Heart right ventricle (tissue), 16 donors: ENCODE measurements around the gene SF1. TPM values are rescaled to one million over a fixed set of nuclear protein-coding genes. Genes with fewer than 3 reads are reported as not detected.
A peak's percentile ranks its signal among the peaks of the same experiment; 100 is the strongest.

Experiments
- ATAC-seq, 8 donors: fragments of 200-7000 bp; cut with Tn5 transposase; one replicate each; pipeline ENCODE4 v1.9.1; 2020; ENCODE audit warnings: mild to moderate bottlenecking in 8 of 8, moderate library complexity in 8 of 8, moderate number of reproducible peaks in 1 of 8
- DNase-seq, 2 donors: peaks; one replicate each; pipeline ENCODE4 v3.0.0-alpha.2; 2020
- H3K27ac ChIP-seq, 10 donors: fragments of 200-600 bp; sonication (generic) in 2 of 10; one replicate each; pipeline versions ENCODE4 v1.5.0 to v1.8.0; 2020 to 2022; ENCODE audit warnings: mild to moderate bottlenecking in 3 of 10
- H3K27me3 ChIP-seq, 7 donors: fragments of 200-600 bp; one replicate each; pipeline ENCODE4 v1.8.0; 2021 to 2022; ENCODE audit warnings: mild to moderate bottlenecking in 2 of 7
- H3K36me3 ChIP-seq, 9 donors: fragments of 200-600 bp; sonication (generic) in 1 of 9; one replicate each; pipeline versions ENCODE4 v1.5.0 to v1.8.0; 2020 to 2022; ENCODE audit warnings: mild to moderate bottlenecking in 2 of 9
- H3K4me1 ChIP-seq, 9 donors: fragments of 200-600 bp; sonication (generic) in 1 of 9; one replicate each; pipeline versions ENCODE4 v1.5.0 to v1.8.0; 2020 to 2022; ENCODE audit warnings: mild to moderate bottlenecking in 4 of 9
- H3K4me3 ChIP-seq, 10 donors: fragments of 200-600 bp; sonication (generic) in 2 of 10; one replicate each; pipeline versions ENCODE4 v1.5.0 to v1.8.0; 2020 to 2022; ENCODE audit warnings: mild to moderate bottlenecking in 7 of 10, moderate library complexity in 2 of 10
- H3K9me3 ChIP-seq, 11 donors: fragments of 200-600 bp in 10 of 11; sonication (generic) in 2 of 11; one replicate each; pipeline versions ENCODE4 v1.5.0 to v1.8.0; 2013 to 2022; ENCODE audit warnings: mild to moderate bottlenecking in 2 of 11, control low read depth in 1 of 11, moderate library complexity in 1 of 11
- WGBS, 2 donors: extraction: QIAGEN DNeasy Blood & Tissue Kit; methylation state at CpG; one replicate each; pipeline ENCODE4 v1.1.7; 2013; ENCODE audit warnings: inconsistent platforms in 1 of 2; 5-methylcytosine and 5-hydroxymethylcytosine counted together
- intact Hi-C, 10 donors: fragments of 100-400 bp; cut with DNase I; formaldehyde crosslinking; loops; one replicate each; pipeline versions ENCODE4 v1.11.1 to v1.14.2; 2022
- polyA plus RNA-seq, 2 donors: library from polyadenylated mRNA; stranded (reverse); fragments of 200-250 nt; gene quantifications; one replicate each; pipeline ENCODE4 v1.2.3, GENCODE V29; 2013
- total RNA-seq, 10 donors: library from RNA; stranded (reverse); fragmentation: NEBNext Ultra II Directional in 3 of 10; extraction: Animal tissue kit (Norgen Biotek cat#: 25700) in 3 of 10; gene quantifications; one replicate each; pipeline versions ENCODE4 v1.2.1 to v1.2.4, GENCODE V29; 2021 to 2023
- TF ChIP-seq, protein P1 (sequence below), 9 donors: fragments of 200-600 bp; sonication (generic) in 2 of 9; IDR thresholded peaks; one replicate each; pipeline versions ENCODE4 v1.5.0 to v1.8.0; 2021 to 2022; ENCODE audit warnings: antibody characterized with exemption in 9 of 9, mild to moderate bottlenecking in 5 of 9, moderate library complexity in 1 of 9
- donor health status: Arrhythmogenic right ventricular cardiomyopathy.
- donor health status: ischemic (EF 13 %, LVEDD 7.1; RV severe dilation, severe dysfunction).
- donor health status: healthy with polysubstance abuse.
- donor health status: DM: no; HTN: yes; CAD: no.
- donor health status: DM: no; HTN: no; CAD: no.
- donor health status: ischemic (EF 25% LVEDD 6.9; RV normal size, moderate dysfunction).
- donor health status: ischemic (EF 25% LVEDD 5.7; RV mildly dilated, moderate dysfunction).
- donor health status: healthy.
- donor health status: DM: yes; HTN: yes; CAD: no.
- donor health status: Ischemic cardiomyopathy.
- donor health status: ischemic (EF 35%, LVEDD 5.7; RV mildly dilated, moderate dysfunction).
- donor health status: nonischemic (EF 11% LVEDD 7.7; RV severe dilation, severe dysfunction).
- donor health status: DM: yes; HTN: yes; CAD: no.
- donor health status: PGD.
- donor health status: ischemic (EF 29% LVEDD 5.4; RV normal size, mild dysfunction).
- donor health status: nonischemic (EF 23%, LVEDD 6.1; RV moderate dilation, normal function).

SF1 gene
- total and polyA plus RNA-seq, 12 donors = 45.6 to 201 (median 160) TPM

DNA sequence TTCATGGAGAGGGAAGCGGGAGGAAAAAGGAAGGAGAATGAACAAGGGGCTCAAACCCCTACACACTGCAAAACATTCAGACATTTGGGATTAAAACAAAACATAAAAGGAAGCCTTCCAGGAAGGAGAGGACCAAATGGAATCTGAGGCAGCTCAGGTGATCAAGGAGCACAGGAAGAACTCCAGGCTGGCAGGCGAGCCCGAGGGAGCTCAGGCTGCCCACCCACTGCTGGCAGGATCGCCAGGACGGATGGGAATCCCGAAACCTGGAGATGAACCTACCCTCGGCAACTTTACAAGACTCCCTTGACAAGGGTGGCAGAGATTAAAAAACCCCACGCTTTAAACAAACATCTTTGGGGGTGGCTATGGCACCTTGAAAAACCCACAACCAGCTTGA lies 13.6 kb downstream of the SF1 start:
- TF ChIP-seq, protein P1, sequence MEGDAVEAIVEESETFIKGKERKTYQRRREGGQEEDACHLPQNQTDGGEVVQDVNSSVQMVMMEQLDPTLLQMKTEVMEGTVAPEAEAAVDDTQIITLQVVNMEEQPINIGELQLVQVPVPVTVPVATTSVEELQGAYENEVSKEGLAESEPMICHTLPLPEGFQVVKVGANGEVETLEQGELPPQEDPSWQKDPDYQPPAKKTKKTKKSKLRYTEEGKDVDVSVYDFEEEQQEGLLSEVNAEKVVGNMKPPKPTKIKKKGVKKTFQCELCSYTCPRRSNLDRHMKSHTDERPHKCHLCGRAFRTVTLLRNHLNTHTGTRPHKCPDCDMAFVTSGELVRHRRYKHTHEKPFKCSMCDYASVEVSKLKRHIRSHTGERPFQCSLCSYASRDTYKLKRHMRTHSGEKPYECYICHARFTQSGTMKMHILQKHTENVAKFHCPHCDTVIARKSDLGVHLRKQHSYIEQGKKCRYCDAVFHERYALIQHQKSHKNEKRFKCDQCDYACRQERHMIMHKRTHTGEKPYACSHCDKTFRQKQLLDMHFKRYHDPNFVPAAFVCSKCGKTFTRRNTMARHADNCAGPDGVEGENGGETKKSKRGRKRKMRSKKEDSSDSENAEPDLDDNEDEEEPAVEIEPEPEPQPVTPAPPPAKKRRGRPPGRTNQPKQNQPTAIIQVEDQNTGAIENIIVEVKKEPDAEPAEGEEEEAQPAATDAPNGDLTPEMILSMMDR (IDR thresholded peaks at IDR 0.05) = no peak
- H3K9me3 ChIP-seq = no peaks in the 10 kb centered on the region
- intact Hi-C loops = loop anchor here in 1 of 10 donors (1.0 kb wide), 1 partner anchor 13 kb away; no protein-coding TSS in a partner anchor
- 72 to 77% methylated on average over 8 of the region's 8 CpGs for WGBS, 2 donors
- H3K4me3 ChIP-seq = no peak overlapping the region
- H3K4me1 ChIP-seq = peaks cover 30 to 84% (median 66%) of the 10 kb centered on the region in 9 donors
- ATAC-seq (no peak), DNase-seq (no peak)
- peaks cover 13 to 83% (median 61%) of the 10 kb centered on the region in 9 donors for H3K36me3 ChIP-seq
- no peaks in the 10 kb centered on the region for H3K27me3 ChIP-seq
- peak overlapping the region in 8 of 10 donors; percentile 65 to 87 (median 78) for H3K27ac ChIP-seq

DNA sequence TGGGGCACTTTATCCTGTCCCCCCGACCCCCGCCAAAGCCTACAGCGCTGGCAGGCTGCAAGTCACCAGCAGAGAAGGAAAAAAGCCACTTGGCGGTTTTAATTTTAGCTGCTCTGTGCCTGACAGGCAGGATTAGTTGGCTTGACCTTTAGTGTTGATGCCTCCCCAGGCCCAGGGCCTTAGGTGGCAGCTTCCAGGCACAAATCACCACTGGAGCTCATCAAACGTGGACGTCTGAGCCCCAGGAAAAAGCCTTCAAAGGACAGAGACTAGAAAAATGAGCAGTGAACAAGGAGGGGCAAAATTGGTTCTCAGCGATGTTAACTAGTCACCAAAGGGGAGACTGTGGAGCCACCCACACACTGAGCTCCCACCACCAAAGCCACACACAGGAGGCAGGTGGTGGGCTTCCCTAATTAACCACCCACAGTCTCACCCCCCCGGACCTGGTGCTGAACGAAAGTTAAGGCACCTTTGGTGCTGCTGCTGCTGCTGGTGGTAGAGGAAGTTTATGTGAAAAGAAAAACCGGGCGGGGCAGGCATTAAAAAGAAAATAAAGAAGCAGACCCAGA lies 14.2 kb downstream of the SF1 start:
- peak in 3 of 8 donors; percentile 2 to 7 (median 6) for ATAC-seq
- peaks cover 36 to 90% (median 72%) of the 10 kb centered on the region in 9 donors for H3K4me1 ChIP-seq
- no peaks in the 10 kb centered on the region for H3K9me3 ChIP-seq
- no peak for DNase-seq
- H3K27me3 ChIP-seq = no peaks in the 10 kb centered on the region
- WGBS, 2 donors = 40 to 52% methylated on average over 11 of the region's 11 CpGs
- no peak overlapping the region for H3K4me3 ChIP-seq
- TF ChIP-seq, protein P1 (IDR thresholded peaks at IDR 0.05) = no peak
- H3K27ac ChIP-seq = peak overlapping the region in 9 of 10 donors; percentile 65 to 87 (median 78)
- intact Hi-C loops = loop anchor here in 1 of 10 donors (1.0 kb wide), 1 partner anchor 13 kb away; no protein-coding TSS in a partner anchor
- peaks cover 13 to 77% (median 55%) of the 10 kb centered on the region in 9 donors for H3K36me3 ChIP-seq

DNA sequence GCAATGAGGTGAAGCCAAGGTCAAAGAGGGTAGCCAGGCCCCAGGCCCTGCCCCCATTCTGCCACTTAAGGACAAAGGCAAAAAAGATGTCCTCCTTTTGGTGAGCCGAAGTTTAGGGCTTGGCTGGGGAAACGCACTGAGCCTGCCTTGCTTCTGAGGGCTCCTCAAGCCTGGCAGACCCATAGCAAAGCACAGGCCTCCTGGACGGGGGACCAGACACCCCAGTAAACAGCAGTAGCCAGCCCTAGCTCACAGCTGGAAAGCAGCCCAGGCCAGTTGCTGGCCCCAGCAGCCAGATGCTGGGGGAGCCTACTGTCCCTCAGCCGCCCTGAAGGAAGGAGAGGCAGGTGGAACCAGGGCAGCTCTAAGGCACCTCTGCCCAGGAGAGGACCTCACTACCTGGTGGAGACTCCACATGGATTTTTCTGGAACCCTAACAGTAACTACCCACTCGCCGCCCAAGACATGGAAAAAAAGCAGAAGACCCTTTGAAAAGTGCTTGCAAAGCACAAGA lies 14.8 kb downstream of the SF1 start:
- TF ChIP-seq, protein P1 (IDR thresholded peaks at IDR 0.05) = no peak
- Histone ChIP-seq H3K4me3 (no peak overlapping the region), H3K27me3 (no peaks in the 10 kb centered on the region), H3K27ac (peak overlapping the region; percentile 24 to 87 (median 78)), H3K9me3 (no peaks in the 10 kb centered on the region), H3K4me1 (peaks cover 39 to 90% (median 78%) of the 10 kb centered on the region in 9 donors), H3K36me3 (peaks cover 10 to 71% (median 49%) of the 10 kb centered on the region in 9 donors)
- DNase-seq (no peak), ATAC-seq (peak in 1 of 8 donors; percentile 0)
- intact Hi-C loops = loop anchor here in 1 of 10 donors (1.0 kb wide), 1 partner anchor 14 kb away; no protein-coding TSS in a partner anchor
- 47 to 48% methylated on average over 6 of the region's 6 CpGs for WGBS, 2 donors

DNA sequence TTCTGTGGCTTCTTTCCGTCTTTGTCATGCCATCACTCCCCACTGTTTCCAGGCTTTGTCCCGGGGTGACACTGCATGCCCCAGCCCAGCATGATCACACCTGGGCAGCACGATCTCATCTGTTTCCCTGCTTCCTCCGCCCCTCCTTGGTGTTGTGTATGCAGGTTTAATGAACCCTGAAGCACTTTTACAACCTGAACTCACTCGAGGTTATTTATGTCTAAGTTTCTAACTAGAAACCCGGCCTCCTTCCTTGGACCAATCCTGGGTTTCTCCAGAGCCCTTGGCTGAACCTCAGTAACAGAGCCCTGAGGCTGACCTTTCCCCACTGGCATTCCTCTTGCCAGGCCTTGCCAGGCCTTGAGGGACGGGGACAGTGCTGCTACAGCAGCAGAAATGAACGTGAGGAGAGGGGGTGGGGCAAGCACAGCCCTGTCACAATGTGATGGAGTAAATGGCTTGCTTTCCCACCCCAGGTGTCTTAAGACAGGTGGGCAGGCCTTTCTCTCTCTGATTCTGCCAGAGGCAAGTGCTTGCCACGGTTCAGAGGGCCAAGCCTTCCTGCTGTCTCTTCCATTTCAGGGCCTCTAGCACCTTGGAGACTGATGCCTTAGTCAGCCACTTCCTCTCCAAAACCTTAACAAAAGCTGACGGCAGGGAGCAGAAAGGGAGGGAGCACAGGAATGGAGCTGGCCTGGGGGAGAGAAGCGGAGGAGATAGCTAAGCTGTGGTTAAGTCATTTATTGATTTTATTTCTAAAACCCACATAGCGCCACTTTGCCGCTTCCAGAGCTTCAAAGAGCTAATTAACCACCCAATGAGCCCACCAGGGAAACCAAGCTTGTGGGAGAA lies 15.4 kb downstream of the SF1 start:
- 47 to 48% methylated on average over 13 of the region's 13 CpGs for WGBS, 2 donors
- Histone ChIP-seq H3K9me3 (no peaks in the 10 kb centered on the region), H3K27ac (peak overlapping the region; percentile 24 to 87 (median 78)), H3K4me1 (peaks cover 37 to 84% (median 76%) of the 10 kb centered on the region in 9 donors), H3K36me3 (peaks cover 5 to 64% (median 43%) of the 10 kb centered on the region in 9 donors), H3K4me3 (no peak overlapping the region), H3K27me3 (no peaks in the 10 kb centered on the region)
- intact Hi-C loops = no loop called here
- DNase-seq (no peak), ATAC-seq (peak in 4 of 8 donors; percentile 7 to 12 (median 10))
- TF ChIP-seq, protein P1 (IDR thresholded peaks at IDR 0.05) = no peak
